Glomerular visceral epithelial cell (primary cell): ENCODE results near the gene TIAM2.
"Not testable (repeated sequence)": the region's sequence is repeated elsewhere in the genome, so short reads cannot be mapped to it uniquely, and the experiment has no call there.

Experiments used
- DNase-seq: peaks from one replicate; pipeline ENCODE4 v3.0.0-alpha.2; 2016; ENCODE audit errors: extremely low spot score

TIAM2 gene

DNA sequence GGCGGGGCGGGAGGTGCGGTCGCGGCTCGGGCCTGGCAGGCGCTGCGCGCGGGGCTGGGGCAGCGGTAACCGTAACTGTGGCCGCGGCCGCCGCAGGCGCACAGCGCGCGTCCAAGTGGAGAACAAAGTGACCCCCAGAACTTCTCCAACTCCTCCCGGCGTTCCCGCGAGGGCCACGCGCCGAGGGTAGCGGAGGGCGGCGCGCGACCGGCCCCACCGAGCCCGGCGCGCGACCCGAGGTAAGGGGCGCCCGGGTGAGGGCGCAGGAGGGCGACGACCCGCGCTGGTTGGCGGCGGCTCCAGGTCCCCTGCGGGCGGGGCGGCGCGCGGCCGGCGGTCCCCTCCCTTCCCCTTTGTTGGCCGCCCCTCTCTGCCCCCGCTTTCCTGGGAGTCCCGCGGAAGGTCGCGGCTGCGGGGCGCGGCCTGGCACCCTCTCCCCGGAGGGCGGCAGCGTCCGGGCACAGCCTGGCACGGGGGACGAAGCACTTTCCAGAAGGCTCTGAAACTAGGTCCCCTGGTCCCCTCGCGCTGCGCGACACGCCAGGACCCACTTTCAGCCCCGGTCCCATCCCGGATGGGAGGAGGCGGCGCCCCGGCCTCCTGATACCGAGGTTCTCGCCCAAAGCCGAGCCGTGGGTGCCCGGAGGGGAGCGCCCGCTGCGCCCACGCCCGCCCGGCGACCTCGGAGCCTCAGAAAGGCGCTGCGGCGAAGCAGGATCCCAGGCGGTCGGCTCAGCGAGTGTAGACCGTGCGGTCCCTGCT, at the start of gene TIAM2:
Gene TIAM2, plus strand, starts transcription at position 62 of the 762 bp plus-strand sequence. CDS start 133,909 bp downstream, outside the sequence.
- DNase-seq, result peak; percentile 50

GRCh38 chr6:154950979-154951344, 44.2 kb upstream of the TIAM2 start:
- no peak for DNase-seq

GRCh38 chr6:154951345-154952200, 43.5 kb upstream of the TIAM2 start:
- peak; percentile 42 for DNase-seq

- DNase-seq, result no peak
These were observed 41.5 kb upstream of the TIAM2 start for GRCh38 chr6:154953644-154954043.

DNA sequence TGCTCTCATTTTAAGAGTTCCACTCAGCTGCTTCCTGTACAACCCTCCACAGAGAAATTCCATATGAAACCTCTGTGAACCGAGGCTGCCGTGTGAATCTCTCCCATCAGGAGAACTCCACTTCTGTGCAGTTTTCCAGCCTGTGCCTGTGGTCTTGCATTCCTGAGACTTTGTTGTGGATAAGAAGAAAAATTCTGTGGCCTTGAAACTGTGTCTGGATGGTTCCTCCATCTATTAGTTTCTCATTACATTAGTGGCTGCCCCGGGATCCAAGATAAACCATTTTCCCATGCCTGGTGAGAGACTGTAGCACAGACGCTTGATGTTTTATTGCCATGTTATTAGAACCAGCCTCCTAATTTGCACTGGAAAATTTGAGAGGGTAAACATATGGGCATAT, 40.8 kb upstream of the TIAM2 start:
- DNase-seq, result no peak

GRCh38 chr6:154956771-154957522, 38.2 kb upstream of the TIAM2 start:
- no peak for DNase-seq

GRCh38 chr6:154958469-154958868, 36.6 kb upstream of the TIAM2 start:
- DNase-seq, result no peak

DNA sequence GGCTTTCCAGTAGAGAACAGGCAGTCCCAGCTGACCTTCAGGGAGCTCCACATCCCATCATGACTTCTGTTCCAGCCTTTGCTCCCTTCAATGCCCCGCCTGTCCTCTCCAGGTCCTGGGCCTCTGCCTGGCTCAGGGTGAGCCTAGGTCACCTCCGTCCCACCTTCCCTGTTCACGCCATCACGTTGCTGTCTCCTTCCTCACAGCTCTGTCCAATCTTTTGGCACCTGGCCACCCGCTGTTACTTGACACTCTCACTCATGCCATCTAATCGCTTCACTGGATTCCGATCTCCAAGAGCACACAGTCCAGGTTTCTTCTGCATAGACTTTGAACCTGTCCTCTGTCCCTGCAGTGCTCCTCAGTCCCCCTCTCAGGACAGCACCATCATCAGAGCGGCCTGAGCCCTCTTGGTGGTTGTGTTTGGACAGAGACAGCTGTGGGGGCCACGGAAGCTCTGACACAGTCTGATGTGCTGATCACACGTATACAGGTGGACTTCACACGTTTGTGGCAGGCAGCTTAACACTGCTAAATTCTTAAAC, 34.7 kb upstream of the TIAM2 start:
- DNase-seq, result peak; percentile 41

GRCh38 chr6:154960854-154961530, 34.1 kb upstream of the TIAM2 start:
- no peak for DNase-seq

- DNase-seq, result peak; percentile 86
These were observed 32.4 kb upstream of the TIAM2 start for GRCh38 chr6:154962753-154963152.

DNA sequence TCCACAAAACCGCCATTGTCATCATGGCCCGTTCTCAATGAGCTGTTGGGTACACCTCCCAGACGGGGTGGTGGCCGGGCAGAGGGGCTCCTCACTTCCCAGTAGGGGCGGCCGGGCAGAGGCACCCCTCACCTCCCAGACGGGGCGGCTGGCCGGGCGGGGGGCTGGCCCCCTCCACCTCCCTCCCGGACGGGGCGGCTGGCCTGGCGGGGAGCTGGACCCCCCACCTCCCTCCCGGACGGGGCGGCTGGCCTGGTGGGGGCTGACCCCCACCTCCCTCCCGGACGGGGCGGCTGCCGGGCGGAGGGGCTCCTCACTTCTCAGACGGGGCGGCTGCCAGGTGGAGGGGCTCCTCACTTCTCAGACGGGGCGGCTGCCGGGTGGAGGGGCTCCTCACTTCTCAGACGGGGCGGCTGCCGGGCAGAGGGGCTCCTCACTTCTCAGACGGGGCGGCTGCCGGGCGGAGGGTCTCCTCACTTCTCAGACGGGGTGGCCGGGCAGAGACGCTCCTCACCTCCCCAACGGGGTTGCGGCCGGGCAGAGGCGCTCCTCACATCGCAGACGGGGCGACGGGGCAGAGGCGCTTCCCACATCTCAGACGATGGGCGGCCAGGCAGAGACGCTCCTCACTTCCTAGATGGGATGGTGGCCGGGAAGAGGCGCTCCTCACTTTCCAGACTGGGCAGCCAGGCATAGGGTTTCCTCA, 28.9 kb upstream of the TIAM2 start:
- DNase-seq, result not testable (repeated sequence)

- DNase-seq, result no peak
These were observed 25.3 kb upstream of the TIAM2 start for GRCh38 chr6:154969796-154970195.

DNA sequence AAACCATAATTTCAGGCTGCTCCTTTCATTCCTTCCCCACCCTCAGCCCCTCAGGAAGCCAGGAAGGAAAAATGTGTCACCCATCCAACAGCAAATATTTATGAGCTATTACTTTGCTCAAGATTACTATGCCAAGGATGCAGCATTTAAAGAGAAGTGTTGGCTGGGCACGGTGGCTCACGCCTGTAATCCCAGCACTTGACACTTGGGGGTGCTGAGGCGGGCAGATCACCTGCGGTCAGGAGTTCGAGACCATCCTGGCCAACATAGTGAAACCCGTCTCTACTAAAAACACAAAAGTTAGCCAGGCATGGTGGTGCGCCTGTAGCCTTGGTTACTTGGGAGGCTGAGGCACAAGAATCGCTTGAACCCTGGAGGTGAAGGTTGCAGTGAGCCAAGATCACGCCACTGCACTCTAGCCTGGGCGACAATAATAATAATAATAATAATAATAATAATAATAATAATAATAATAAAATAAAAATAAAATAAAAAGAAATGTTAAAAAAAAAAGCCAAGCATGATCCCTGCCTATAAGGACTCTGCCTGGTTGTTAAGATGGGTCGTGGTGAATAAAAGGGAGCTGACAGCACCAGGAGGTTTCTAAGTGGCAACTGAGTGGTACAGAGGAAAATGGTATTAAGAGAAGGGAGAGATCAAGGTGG, 20.5 kb upstream of the TIAM2 start:
- no peak for DNase-seq

DNA sequence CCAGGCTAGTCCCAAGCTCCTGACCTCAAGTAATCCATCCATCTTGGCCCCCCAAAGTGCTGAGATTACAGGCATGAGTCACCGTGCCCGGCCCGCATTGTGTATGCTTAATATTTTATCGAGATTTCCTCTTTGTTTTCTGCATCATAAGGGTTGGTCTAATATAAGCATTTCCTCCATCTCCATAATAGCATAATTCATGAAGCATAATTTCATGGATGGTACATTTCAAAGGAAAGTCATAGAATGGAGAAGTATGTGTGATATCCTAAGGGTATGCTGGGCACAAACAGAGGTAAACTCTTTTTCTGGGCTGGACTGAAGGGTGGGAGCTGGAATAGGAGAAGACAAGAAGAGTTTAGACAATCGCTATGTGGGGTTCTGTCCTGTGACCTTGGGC, 17.5 kb upstream of the TIAM2 start:
- no peak for DNase-seq

DNA sequence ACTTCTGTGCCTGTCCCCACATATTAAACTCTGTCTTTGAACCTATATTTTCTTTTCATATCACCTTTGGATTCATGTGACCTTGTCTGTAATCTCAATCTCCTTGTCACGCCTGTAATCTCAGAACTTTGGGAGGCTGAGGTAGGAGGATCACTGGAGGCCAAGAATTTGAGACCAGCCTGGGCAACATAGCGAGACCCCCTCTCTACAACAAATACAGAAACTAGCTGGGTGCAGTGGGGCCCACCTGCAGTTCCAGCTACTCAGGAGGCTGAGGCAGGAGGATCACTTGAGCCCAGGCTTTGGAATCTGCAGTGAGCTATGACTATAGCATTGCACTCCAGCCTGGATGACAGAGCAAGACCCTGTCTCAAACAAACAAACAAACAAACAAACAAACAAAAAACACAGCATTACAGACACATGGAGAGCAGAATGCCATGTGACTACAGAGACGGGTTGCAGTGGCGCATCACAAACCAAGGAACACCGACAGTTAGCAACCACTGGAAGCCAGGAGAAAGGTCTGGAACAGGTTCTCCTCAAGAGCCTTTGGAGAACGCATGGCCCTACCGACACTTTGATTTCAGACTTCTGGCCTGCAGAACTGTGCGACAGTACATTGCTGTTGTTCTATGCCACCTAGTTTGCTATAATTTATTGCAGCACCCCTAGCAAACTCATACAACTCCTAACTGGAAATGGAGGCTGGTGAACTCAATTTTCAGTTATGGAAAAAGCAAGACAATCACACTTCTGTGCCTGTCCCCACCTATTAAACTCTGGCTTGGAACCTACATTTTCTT, 14.6 kb upstream of the TIAM2 start:
- DNase-seq, result no peak

DNA sequence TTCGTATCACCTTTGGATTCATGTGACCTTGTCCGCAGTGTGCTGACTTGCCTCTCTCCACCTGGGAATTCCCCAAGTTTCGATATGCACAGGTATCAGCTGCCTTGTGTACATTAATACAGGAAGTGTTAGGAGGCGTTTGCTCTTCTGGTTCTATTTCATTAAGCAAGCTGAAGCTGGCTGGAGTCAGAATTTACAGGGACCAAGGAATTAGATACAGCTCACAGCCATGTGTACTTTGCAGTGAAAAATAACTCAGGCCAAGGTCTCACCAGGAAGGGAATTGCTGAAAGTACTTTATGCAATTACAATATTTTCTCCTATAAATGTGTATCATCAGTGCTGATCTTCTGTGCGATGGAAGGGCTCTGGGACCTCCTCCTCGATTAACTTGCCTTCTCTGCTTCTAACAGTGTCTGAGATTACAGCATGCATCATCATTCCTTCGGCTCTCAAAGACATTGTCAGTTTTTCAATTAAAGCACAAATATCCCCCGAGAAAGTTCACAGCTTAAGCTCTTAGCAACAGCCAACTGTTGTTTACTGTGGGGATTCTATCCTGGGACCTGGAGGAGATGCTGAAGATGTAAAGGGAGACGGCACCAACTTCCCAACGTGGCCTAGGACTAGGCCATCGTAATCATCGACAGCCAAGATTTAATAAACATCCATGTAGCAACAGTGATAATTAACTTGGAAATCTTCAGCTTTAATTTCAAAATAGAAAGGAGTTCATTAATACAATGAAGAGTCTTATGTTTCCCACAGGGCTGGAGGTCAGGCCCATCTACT, 13.8 kb upstream of the TIAM2 start:
- DNase-seq, result no peak

DNA sequence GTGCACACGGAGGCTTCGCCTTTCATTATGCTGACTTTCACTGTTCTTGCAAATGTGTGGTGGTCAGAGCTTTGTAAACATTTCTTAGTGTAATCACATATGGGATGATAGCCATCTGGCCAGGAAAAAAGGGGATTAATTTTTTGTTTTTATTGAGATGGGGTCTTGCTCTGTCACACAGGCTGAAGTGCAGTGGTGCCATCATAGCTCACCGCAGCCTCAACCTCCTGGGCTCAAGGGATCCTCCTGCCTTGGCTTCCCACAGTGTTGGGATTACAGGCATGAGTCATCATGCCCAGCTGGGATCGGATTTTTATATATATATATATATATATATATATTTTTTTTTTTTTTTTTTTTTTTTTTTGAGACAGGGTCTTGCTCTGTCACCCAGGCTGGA, 11.0 kb upstream of the TIAM2 start:
- DNase-seq, result peak; percentile 48

DNA sequence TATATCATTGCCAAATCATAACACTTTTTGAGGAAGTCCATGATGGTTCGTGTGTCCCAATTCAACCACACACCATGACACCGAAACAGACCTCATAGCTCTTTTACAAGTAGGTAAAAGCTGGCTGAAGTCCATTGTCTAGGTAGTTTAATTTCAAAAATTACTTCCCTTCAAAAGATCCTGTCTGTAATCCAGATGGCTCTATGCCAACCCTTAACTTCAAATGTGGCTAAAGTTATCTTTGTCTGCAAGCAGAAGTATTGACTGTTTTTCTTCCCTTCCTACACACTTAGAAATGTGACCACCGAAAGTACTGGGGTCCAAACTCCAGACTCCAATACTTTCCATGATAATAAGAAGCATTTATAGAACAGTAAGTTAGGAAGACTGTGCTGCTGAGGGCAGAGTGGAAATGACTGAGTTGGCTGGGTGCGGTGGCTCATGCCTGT, 8.3 kb upstream of the TIAM2 start:
- DNase-seq, result no peak

DNA sequence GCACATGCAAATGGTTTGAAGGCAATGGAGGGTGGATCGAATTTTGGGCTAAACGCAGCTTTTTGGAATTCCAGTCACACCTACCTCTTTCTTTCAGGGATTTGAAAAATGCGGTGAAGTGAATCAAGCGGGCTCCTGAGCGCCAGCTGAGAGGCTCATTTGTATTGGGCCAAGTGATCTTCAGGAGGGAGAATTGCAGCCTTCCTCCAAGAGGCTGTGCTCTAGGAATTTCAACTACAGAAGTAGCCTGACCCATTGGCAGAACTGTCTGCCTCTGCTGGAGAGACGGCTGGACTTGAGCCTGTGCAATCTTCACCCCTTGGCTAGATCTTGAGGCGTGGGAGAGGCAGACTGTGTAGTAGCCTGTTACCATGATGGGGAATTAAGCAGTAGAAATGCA, 5.7 kb upstream of the TIAM2 start:
- no peak for DNase-seq
